Sigmoid colon (tissue), 7 donors: ENCODE results near the gene SLX4IP. TPM values are rescaled to one million over a fixed set of nuclear protein-coding genes. Genes with fewer than 3 reads are reported as not detected.

Experiments
- DNase-seq: peaks from one replicate; pipeline ENCODE4 v3.0.0-alpha.2; 2019
- H3K27ac ChIP-seq, 4 donors: fragments of 200-600 bp; sonication (generic); one replicate each; pipeline ENCODE4 v1.5.1; 2016 to 2019; ENCODE audit warnings: mild to moderate bottlenecking in 1 of 4
- H3K27me3 ChIP-seq, 3 donors: fragments of 200-600 bp; sonication (generic); one replicate each; pipeline ENCODE4 v1.5.1; 2019; ENCODE audit warnings: mild to moderate bottlenecking in 1 of 3
- H3K36me3 ChIP-seq, 4 donors: fragments of 200-600 bp; sonication (generic); one replicate each; pipeline ENCODE4 v1.5.1; 2016 to 2019
- H3K4me1 ChIP-seq, 4 donors: fragments of 200-600 bp; sonication (generic); one replicate each; pipeline ENCODE4 v1.5.1; 2017 to 2019
- H3K4me3 ChIP-seq, 4 donors: fragments of 200-600 bp; sonication (generic); one replicate each; pipeline ENCODE4 v1.5.1; 2017 to 2019; ENCODE audit warnings: mild to moderate bottlenecking in 2 of 4, moderate library complexity in 1 of 4
- H3K9me3 ChIP-seq, 4 donors: fragments of 200-600 bp in 3 of 4; sonication (generic) in 3 of 4; one replicate each; pipeline versions ENCODE4 v1.5.1 to v1.6.1; 2013 to 2019
- EP300 ChIP-seq, 4 donors: sonication (generic); formaldehyde crosslinking; IDR thresholded peaks; one replicate each; pipeline ENCODE4 v1.6.1; 2017; ENCODE audit warnings: antibody characterized with exemption in 4 of 4
- POLR2A ChIP-seq, 2 donors: fragments of 450-650 bp; IDR thresholded peaks; one replicate each; pipeline ENCODE4 v1.6.1; 2016; ENCODE audit warnings: antibody characterized with exemption in 2 of 2, mild to moderate bottlenecking in 2 of 2, moderate library complexity in 2 of 2
- POLR2AphosphoS5 ChIP-seq, 4 donors: sonication (generic); formaldehyde crosslinking; IDR thresholded peaks; one replicate each; pipeline ENCODE4 v1.6.1; 2017; ENCODE audit warnings: antibody characterized with exemption in 4 of 4
- WGBS, 2 donors: extraction: QIAGEN DNeasy Blood & Tissue Kit; methylation state at CpG; one replicate each; pipeline ENCODE4 v1.1.7; 2013; 5-methylcytosine and 5-hydroxymethylcytosine counted together
- intact Hi-C: fragments of 100-400 bp; cut with DNase I; formaldehyde crosslinking; loops from one replicate; pipeline ENCODE4 v1.15.1; 2023
- polyA plus RNA-seq, 3 donors: library from polyadenylated mRNA; stranded (reverse); fragments of 200-250 nt; gene quantifications; one replicate each; pipeline ENCODE4 v1.2.3, GENCODE V29; 2013
- total RNA-seq, 4 donors: library from RNA; depleted of rRNA; stranded (reverse); fragments of >200 nt; gene quantifications; one replicate each; pipeline ENCODE4 v1.1.0, GENCODE V29; 2016
- TF ChIP-seq, protein P1 (sequence below), 4 experiments: fragments of 450-650 bp in 3 of 4; fragments of 200-600 bp in 1 of 4; IDR thresholded peaks; one replicate each; pipeline ENCODE4 v1.5.1; 2016 to 2019; ENCODE audit warnings: antibody characterized with exemption in 4 of 4, mild to moderate bottlenecking in 3 of 4, moderate library complexity in 2 of 4
- donor health status: healthy with polysubstance abuse.
- donor health status: Bipolar disorder and iron deficiency.
- donor health status: healthy.

Gene SLX4IP
- total and polyA plus RNA-seq, 7 donors = 1.2 to 4.2 (median 2.4) TPM

DNA sequence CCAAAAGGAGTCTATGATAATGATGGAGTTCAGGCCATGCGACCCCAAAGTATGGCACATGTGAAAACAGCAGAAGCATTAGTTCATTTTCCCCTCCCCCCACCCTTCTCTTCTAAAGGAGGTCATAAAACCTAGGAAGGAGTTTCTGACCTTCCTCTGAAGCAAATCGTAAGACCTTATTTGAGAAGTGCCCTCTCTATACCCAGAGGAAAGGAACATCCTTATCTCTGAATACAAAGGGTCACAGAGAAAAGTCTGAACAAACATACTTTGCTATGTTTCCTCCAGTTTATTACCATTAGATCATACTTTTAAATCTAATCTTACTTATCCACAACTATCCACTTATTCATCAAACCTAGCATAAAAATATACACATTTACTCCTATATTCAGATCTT, 48.6 kb downstream of the SLX4IP start:
- H3K4me3 ChIP-seq = no peak overlapping the region
- H3K27me3 ChIP-seq = no peaks in the 10 kb centered on the region
- no peaks in the 10 kb centered on the region for H3K36me3 ChIP-seq
- 70 to 90% methylated on average over 2 of the region's 2 CpGs for WGBS, 2 donors
- intact Hi-C loops = no loop called here
- DNase-seq = no peak
- H3K27ac ChIP-seq = no peak overlapping the region
- no peaks in the 10 kb centered on the region for H3K9me3 ChIP-seq
- TF ChIP-seq POLR2AphosphoS5 (IDR thresholded peaks at IDR 0.05) (no peak), POLR2A (IDR thresholded peaks at IDR 0.05) (no peak), EP300 (IDR thresholded peaks at IDR 0.05) (no peak)
- TF ChIP-seq, protein P1, sequence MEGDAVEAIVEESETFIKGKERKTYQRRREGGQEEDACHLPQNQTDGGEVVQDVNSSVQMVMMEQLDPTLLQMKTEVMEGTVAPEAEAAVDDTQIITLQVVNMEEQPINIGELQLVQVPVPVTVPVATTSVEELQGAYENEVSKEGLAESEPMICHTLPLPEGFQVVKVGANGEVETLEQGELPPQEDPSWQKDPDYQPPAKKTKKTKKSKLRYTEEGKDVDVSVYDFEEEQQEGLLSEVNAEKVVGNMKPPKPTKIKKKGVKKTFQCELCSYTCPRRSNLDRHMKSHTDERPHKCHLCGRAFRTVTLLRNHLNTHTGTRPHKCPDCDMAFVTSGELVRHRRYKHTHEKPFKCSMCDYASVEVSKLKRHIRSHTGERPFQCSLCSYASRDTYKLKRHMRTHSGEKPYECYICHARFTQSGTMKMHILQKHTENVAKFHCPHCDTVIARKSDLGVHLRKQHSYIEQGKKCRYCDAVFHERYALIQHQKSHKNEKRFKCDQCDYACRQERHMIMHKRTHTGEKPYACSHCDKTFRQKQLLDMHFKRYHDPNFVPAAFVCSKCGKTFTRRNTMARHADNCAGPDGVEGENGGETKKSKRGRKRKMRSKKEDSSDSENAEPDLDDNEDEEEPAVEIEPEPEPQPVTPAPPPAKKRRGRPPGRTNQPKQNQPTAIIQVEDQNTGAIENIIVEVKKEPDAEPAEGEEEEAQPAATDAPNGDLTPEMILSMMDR (IDR thresholded peaks at IDR 0.05) = no peak
- H3K4me1 ChIP-seq = no peaks in the 10 kb centered on the region

DNA sequence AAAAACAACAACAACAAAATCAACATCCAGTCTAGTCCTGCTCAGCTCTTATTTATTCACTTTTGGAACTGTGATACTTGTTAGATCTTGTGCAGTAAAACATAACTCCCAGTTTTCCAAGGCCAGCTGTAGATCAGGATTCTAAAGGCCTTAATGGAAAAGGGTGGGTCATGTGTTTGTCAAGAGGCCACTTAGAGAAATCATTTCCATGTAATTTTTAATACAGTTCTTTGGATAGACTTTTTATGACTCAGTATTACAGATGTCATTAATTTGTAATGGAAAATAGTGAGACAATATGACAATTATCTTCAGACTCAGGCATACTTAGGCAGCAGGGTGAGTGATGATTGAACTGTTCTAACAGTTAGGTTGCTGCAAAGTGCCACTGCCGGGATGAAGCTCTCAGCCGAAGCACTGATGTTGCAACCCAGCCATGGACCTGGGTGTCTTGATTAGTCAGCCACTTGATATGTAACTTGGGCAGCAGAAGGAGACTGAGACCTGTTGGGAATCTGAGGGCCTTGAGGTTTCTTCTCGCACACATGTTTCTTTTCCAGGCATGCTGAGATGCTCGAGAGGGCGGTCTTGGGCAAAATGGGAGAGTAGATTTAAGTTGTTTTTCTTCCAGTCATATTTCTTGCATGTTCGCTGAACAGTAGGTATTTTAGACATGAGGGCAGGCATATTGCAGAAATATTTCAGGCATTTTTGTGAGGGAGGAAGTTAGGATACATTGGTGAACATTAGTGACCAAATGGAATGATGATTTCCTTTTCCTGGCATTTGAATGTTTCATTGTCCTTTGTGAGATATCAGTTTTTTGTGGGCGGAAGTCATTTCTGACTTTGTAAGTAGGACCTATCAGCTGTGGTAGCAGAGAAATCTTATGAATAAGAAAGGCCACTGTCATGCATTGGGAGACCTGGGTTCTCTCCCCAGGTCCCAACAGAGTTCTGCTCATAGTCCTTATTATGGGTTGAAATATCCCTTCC, 52.3 kb downstream of the SLX4IP start:
- Histone ChIP-seq H3K27ac (no peak overlapping the region), H3K4me3 (no peak overlapping the region), H3K27me3 (no peaks in the 10 kb centered on the region), H3K36me3 (no peaks in the 10 kb centered on the region), H3K9me3 (no peaks in the 10 kb centered on the region), H3K4me1 (no peaks in the 10 kb centered on the region)
- intact Hi-C loops = no loop called here
- DNase-seq = no peak
- 87 to 93% methylated on average over 7 of the region's 7 CpGs for WGBS, 2 donors
- TF ChIP-seq, protein P1 (IDR thresholded peaks at IDR 0.05) = no peak
- TF ChIP-seq EP300 (IDR thresholded peaks at IDR 0.05) (no peak), POLR2A (IDR thresholded peaks at IDR 0.05) (no peak), POLR2AphosphoS5 (IDR thresholded peaks at IDR 0.05) (no peak)

- no peaks in the 10 kb centered on the region for H3K27me3 ChIP-seq
- TF ChIP-seq POLR2A (IDR thresholded peaks at IDR 0.05) = no peak
- no peaks in the 10 kb centered on the region for H3K9me3 ChIP-seq
- WGBS, 2 donors = 67 to 75% methylated on average over 1 of the region's 1 CpG
- DNase-seq = no peak
- intact Hi-C loops = no loop called here
- H3K36me3 ChIP-seq = no peaks in the 10 kb centered on the region
- no peak overlapping the region for H3K27ac ChIP-seq
- no peaks in the 10 kb centered on the region for H3K4me1 ChIP-seq
- no peak overlapping the region for H3K4me3 ChIP-seq
These were observed 53.4 kb downstream of the SLX4IP start for GRCh38 chr20:10488534-10488933.

- intact Hi-C loops = no loop called here
- no peak overlapping the region for H3K27ac ChIP-seq
- no peak for TF ChIP-seq EP300 (IDR thresholded peaks at IDR 0.05)
- TF ChIP-seq, protein P1 (IDR thresholded peaks at IDR 0.05) = no peak
- no peak for TF ChIP-seq POLR2A (IDR thresholded peaks at IDR 0.05)
- H3K4me1 ChIP-seq = no peaks in the 10 kb centered on the region
- no peaks in the 10 kb centered on the region for H3K9me3 ChIP-seq
- H3K4me3 ChIP-seq = no peak overlapping the region
- no peaks in the 10 kb centered on the region for H3K27me3 ChIP-seq
- 91 to 100% methylated on average over 1 of the region's 1 CpG for WGBS, 2 donors
- no peaks in the 10 kb centered on the region for H3K36me3 ChIP-seq
- no peak for DNase-seq
These were observed 54.7 kb downstream of the SLX4IP start for GRCh38 chr20:10489853-10490252.

- Histone ChIP-seq H3K27ac (no peak overlapping the region), H3K4me1 (no peaks in the 10 kb centered on the region), H3K4me3 (no peak overlapping the region), H3K9me3 (no peaks in the 10 kb centered on the region), H3K36me3 (no peaks in the 10 kb centered on the region), H3K27me3 (no peaks in the 10 kb centered on the region)
- DNase-seq = no peak
- TF ChIP-seq, protein P1 (IDR thresholded peaks at IDR 0.05) = no peak
- no peak for TF ChIP-seq EP300 (IDR thresholded peaks at IDR 0.05)
- TF ChIP-seq POLR2AphosphoS5 (IDR thresholded peaks at IDR 0.05) = no peak
- no peak for TF ChIP-seq POLR2A (IDR thresholded peaks at IDR 0.05)
- intact Hi-C loops = no loop called here
- 89 to 96% methylated on average over 2 of the region's 2 CpGs for whole genome bisulfite sequencing, 2 donors
These were observed 55.2 kb downstream of the SLX4IP start for GRCh38 chr20:10490257-10490656.
